ENCODE data around the gene ZNF775.

- TF ChIP-seq CTCF (IDR thresholded peaks at IDR 0.05): no peak
- TF ChIP-seq POLR2A (IDR thresholded peaks at IDR 0.05): no peak
Observed at GRCh38 chr7:150371131-150371995, 7.8 kb upstream of the ZNF775 start.

Measured in esophagus squamous epithelium (tissue), 4 donors.